SK-N-MC (cell line): ENCODE measurements around the gene SEMA6A.

ENCODE experiments used
- DNase-seq: peaks from one replicate; pipeline ENCODE4 v3.0.0-alpha.2; 2011; ENCODE audit warnings: low read depth, low spot score
- H3K27ac ChIP-seq: fragments of 200-600 bp; sonication (generic); 2 replicates; pipeline ENCODE4 v1.5.1; 2016; ENCODE audit warnings: mixed run types
- H3K36me3 ChIP-seq: fragments of 200-600 bp; sonication (generic); 2 replicates; pipeline ENCODE4 v1.6.1; 2017; ENCODE audit warnings: antibody characterized with exemption, low read length, mixed read lengths; ENCODE audit not compliant: insufficient read depth
- H3K4me3 ChIP-seq: fragments of 200-600 bp; sonication (generic); 2 replicates; pipeline ENCODE4 v1.5.1; 2016
- H3K9ac ChIP-seq: fragments of 200-600 bp; sonication (generic); 2 replicates; pipeline ENCODE4 v1.8.0; 2017; ENCODE audit warnings: mixed run types, mixed read lengths; ENCODE audit not compliant: insufficient read length
- H3K9me3 ChIP-seq: fragments of 200-600 bp; sonication (generic); 2 replicates; pipeline ENCODE4 v1.6.1; 2017; ENCODE audit warnings: low read depth, mild to moderate bottlenecking, antibody characterized with exemption, low read length, moderate library complexity, mixed read lengths
- EZH2 ChIP-seq: fragments of 200-600 bp; sonication (generic); IDR thresholded peaks from one replicate; pipeline ENCODE4 v1.6.1; 2017; ENCODE audit warnings: antibody characterized with exemption
- FOXP2 ChIP-seq: optimal IDR thresholded peaks from 2 replicates; pipeline ENCODE3; 2011; ENCODE audit warnings: mild to moderate bottlenecking, moderate library complexity; ENCODE audit not compliant: insufficient read depth; ENCODE audit errors: extremely low read length, control extremely low read depth
- POLR2AphosphoS5 ChIP-seq: IDR thresholded peaks from 2 replicates; pipeline ENCODE4 v1.6.1; 2012; ENCODE audit warnings: mild to moderate bottlenecking, low read depth, low read length, borderline replicate concordance

Gene SEMA6A

GRCh38 chr5:116573279-116573701, 1.3 kb downstream of the SEMA6A start:
- TF ChIP-seq FOXP2 (no peak), EZH2 (no peak), POLR2AphosphoS5 (no peak)
- DNase-seq: no peak
- Histone ChIP-seq H3K9me3 (no peaks in the 10 kb centered on the region), H3K4me3 (peak overlapping the region; percentile 89), H3K9ac (peak overlapping the region; percentile 68), H3K36me3 (no peaks in the 10 kb centered on the region), H3K27ac (no peak overlapping the region)

- no peaks in the 10 kb centered on the region for H3K36me3 ChIP-seq
- no peaks in the 10 kb centered on the region; the same call in 1 of the 2 replicates for H3K9me3 ChIP-seq
- no peak overlapping the region for H3K27ac ChIP-seq
- TF ChIP-seq FOXP2: no peak
- TF ChIP-seq POLR2AphosphoS5: no peak
- no peak for TF ChIP-seq EZH2
- DNase-seq: no peak
- peak overlapping the region; percentile 89 for H3K4me3 ChIP-seq
- peak overlapping the region; percentile 68 for H3K9ac ChIP-seq
These were observed 2.0 kb downstream of the SEMA6A start for GRCh38 chr5:116572350-116573278.

- Histone ChIP-seq H3K4me3 (peak overlapping the region; percentile 89), H3K27ac (no peak overlapping the region), H3K9me3 (no peaks in the 10 kb centered on the region; the same call in 1 of the 2 replicates), H3K9ac (no peak overlapping the region), H3K36me3 (no peaks in the 10 kb centered on the region)
- DNase-seq: no peak
- TF ChIP-seq EZH2 (no peak), POLR2AphosphoS5 (no peak), FOXP2 (no peak)
These were observed 2.9 kb downstream of the SEMA6A start for GRCh38 chr5:116571568-116572349.

- TF ChIP-seq FOXP2: no peak
- TF ChIP-seq EZH2: no peak
- TF ChIP-seq POLR2AphosphoS5: no peak
These were observed 4.6 kb downstream of the SEMA6A start for GRCh38 chr5:116569999-116570398.

GRCh38 chr5:116567106-116567505, 7.5 kb downstream of the SEMA6A start:
- no peaks in the 10 kb centered on the region; the same call in 1 of the 2 replicates for H3K9me3 ChIP-seq
- TF ChIP-seq FOXP2 (no peak), EZH2 (no peak), POLR2AphosphoS5 (no peak)
- no peak overlapping the region for H3K4me3 ChIP-seq
- no peak overlapping the region for H3K9ac ChIP-seq
- no peaks in the 10 kb centered on the region for H3K36me3 ChIP-seq
- H3K27ac ChIP-seq: no peak overlapping the region
- no peak for DNase-seq

More at GRCh38 chr5:116569999-116570398, 4.6 kb downstream of the SEMA6A start:
- Histone ChIP-seq H3K27ac (no peak overlapping the region), H3K4me3 (peak overlapping the region; percentile 41), H3K36me3 (no peaks in the 10 kb centered on the region), H3K9ac (no peak overlapping the region), H3K9me3 (no peaks in the 10 kb centered on the region; the same call in 1 of the 2 replicates)
- DNase-seq: no peak

GRCh38 chr5:116566251-116566650, 8.4 kb downstream of the SEMA6A start:
- Histone ChIP-seq H3K27ac (no peak overlapping the region), H3K9ac (no peak overlapping the region), H3K9me3 (no peaks in the 10 kb centered on the region; the same call in 1 of the 2 replicates), H3K36me3 (no peaks in the 10 kb centered on the region), H3K4me3 (no peak overlapping the region)
- no peak for TF ChIP-seq EZH2
- TF ChIP-seq POLR2AphosphoS5: no peak
- TF ChIP-seq FOXP2: no peak
- no peak for DNase-seq

GRCh38 chr5:116564756-116565490, 9.7 kb downstream of the SEMA6A start:
- Histone ChIP-seq H3K9ac (no peak overlapping the region), H3K36me3 (no peaks in the 10 kb centered on the region), H3K9me3 (no peaks in the 10 kb centered on the region; the same call in 1 of the 2 replicates), H3K4me3 (no peak overlapping the region), H3K27ac (no peak overlapping the region)
- DNase-seq: no peak
- no peak for TF ChIP-seq FOXP2
- TF ChIP-seq POLR2AphosphoS5: no peak
- TF ChIP-seq EZH2: no peak
